ENCODE measurements around the gene NCL. TPM values are rescaled to one million over a fixed set of nuclear protein-coding genes. Genes with fewer than 3 reads are reported as not detected.

NCL gene
- total RNA-seq, 1 donor, result 167 TPM

- DNase-seq (ENCODE audit: low read depth), result no peak
- TF ChIP-seq, protein P1, sequence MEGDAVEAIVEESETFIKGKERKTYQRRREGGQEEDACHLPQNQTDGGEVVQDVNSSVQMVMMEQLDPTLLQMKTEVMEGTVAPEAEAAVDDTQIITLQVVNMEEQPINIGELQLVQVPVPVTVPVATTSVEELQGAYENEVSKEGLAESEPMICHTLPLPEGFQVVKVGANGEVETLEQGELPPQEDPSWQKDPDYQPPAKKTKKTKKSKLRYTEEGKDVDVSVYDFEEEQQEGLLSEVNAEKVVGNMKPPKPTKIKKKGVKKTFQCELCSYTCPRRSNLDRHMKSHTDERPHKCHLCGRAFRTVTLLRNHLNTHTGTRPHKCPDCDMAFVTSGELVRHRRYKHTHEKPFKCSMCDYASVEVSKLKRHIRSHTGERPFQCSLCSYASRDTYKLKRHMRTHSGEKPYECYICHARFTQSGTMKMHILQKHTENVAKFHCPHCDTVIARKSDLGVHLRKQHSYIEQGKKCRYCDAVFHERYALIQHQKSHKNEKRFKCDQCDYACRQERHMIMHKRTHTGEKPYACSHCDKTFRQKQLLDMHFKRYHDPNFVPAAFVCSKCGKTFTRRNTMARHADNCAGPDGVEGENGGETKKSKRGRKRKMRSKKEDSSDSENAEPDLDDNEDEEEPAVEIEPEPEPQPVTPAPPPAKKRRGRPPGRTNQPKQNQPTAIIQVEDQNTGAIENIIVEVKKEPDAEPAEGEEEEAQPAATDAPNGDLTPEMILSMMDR (IDR thresholded peaks at IDR 0.05; ENCODE audit: insufficient read depth, low read length), result no peak
- H3K4me3 ChIP-seq (ENCODE audit: low read depth, low read length), result no peak overlapping the region
Measured at GRCh38 chr2:231470246-231470900, 6.1 kb upstream of the NCL start.

GRCh38 chr2:231469583-231469950 lies 5.3 kb upstream of the NCL start:
- TF ChIP-seq, protein P1 (IDR thresholded peaks at IDR 0.05; ENCODE audit: insufficient read depth, low read length), result no peak
- H3K4me3 ChIP-seq (ENCODE audit: low read depth, low read length), result no peak overlapping the region
- DNase-seq (ENCODE audit: low read depth), result no peak

DNA sequence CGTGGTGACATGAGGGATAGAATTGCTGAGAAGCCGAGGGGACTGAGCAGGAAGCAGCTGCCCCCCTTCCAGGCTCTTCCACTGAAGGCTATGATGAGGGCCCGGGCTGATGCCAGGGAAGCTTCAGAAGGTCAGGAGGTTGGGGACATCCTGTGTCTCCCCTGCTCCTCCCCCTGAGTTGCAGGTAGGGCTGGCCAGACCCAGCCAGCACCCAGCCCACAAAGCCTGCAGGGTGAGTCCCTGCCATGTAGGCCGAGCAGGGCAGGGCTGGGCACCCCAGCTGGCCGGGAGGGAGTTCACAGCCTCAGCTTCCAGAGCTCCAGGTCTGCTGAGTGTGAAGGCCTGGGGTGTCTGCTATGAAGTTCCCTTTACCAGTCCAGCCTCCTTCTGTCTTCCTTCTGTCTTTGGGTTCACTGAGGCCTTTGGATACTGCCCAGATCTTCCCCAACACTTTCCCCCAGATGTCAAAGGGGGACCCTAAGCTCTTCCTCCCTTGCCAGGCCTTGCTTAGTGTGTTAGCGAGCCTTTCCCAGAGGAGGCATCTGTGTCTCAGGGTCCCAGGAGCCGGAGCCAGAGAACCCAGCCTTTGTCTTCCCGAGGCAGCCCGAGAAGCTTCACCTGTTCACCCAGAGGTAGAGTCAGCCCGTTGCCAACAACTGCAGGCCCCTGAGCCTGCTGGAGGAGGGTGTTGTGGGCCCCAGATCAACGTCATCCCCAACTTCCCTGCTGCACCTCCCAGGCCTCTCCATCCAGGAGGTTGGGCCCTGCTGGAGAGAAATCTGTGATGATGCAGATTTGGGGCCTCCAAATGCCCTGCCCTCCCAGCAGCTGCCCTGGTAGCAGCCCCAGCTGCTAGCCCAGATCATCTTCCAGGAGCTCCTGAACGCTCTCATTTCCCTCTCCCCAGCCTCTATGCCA lies 3.6 kb upstream of the NCL start:
- no peak for DNase-seq (ENCODE audit: low read depth)
- H3K4me3 ChIP-seq (ENCODE audit: low read depth, low read length), result no peak overlapping the region
- TF ChIP-seq, protein P1 (IDR thresholded peaks at IDR 0.05; ENCODE audit: insufficient read depth, low read length), result no peak

DNA sequence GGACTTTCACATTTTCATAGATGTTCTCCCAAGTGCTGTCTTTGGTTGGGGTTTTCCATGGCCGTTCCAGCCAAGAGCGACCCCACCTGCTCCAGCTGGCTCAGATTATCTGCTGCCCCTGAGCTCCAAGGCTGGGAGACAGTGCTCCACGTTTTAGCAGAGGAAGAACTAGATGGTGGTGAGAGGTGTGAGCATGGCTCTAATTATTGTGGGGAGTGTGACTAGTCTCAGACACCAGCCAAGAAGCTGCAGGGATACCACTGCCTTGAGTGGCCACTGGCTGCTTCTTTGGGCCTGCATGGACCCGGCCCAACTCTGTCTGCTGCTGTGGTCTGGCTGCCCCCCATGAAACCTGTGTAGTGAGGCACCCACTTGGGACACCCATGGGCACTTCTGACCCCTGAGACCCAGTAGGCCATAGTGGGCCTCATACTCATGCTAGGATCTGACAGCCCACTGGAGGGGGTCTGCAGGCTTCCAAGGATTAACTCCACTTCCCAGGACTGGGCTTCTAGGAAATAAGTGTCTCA lies 2.8 kb upstream of the NCL start:
- no peak for DNase-seq (ENCODE audit: low read depth)
- TF ChIP-seq, protein P1 (IDR thresholded peaks at IDR 0.05; ENCODE audit: insufficient read depth, low read length), result no peak
- H3K4me3 ChIP-seq (ENCODE audit: low read depth, low read length), result no peak overlapping the region

- TF ChIP-seq, protein P1 (IDR thresholded peaks at IDR 0.05; ENCODE audit: insufficient read depth, low read length), result no peak
- DNase-seq (ENCODE audit: low read depth), result no peak
- peak overlapping the region; percentile 81 for H3K4me3 ChIP-seq (ENCODE audit: low read depth, low read length)
Measured at GRCh38 chr2:231464576-231465540, 574 bp upstream of the NCL start.
